Suprapubic skin (tissue), 3 donors: ENCODE data around the gene TTLL5.

Experiments
- CTCF ChIP-seq, 2 donors: fragments of 200-600 bp in 1 of 2; fragments of 450-650 bp in 1 of 2; sonication (generic) in 1 of 2; IDR thresholded peaks; one replicate each; pipeline ENCODE4 v1.5.1; 2016 to 2019; ENCODE audit warnings: antibody characterized with exemption in 2 of 2, mild to moderate bottlenecking in 1 of 2, moderate library complexity in 1 of 2
- POLR2A ChIP-seq, 2 donors: fragments of 450-650 bp; IDR thresholded peaks; one replicate each; pipeline ENCODE4 v1.6.1; 2017; ENCODE audit warnings: antibody characterized with exemption in 2 of 2, mild to moderate bottlenecking in 2 of 2, moderate library complexity in 2 of 2

GRCh38 chr14:75981426-75982265, 320.6 kb downstream of the TTLL5 start, which contains the start of gene TGFB3:
- peak in 1 of 2 donors; percentile 54 for TF ChIP-seq POLR2A (IDR thresholded peaks at IDR 0.05)
- no peak for TF ChIP-seq CTCF (IDR thresholded peaks at IDR 0.05)
